ENCODE results near the gene RABAC1.

Gene RABAC1

GRCh38 chr19:41988947-41989346, 29.8 kb upstream of the RABAC1 start:
- no peak for DNase-seq (ENCODE audit: low spot score)

GRCh38 chr19:41987141-41987860, 28.2 kb upstream of the RABAC1 start:
- DNase-seq (ENCODE audit: low spot score): no peak

DNA sequence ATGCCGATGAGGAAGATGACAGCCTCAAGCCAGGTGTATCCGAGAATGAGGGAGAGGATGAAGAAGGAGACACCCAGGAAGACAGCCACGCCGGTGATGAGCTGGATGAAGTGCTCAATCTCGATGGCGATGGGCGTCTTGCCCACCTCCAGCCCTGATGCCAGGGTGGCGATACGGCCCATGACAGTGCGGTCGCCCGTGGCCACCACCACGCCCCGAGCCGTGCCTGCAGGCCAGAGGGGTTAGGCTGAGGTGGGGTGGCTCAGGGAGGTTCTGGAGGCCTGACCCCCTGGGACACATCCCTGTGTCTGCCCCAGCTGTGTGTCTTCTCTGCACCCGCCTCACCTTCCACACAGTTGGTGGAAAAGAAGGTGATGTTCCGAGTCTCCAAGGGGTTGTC, 25.8 kb upstream of the RABAC1 start:
- DNase-seq (ENCODE audit: low spot score): no peak

GRCh38 chr19:41981724-41982123, 22.6 kb upstream of the RABAC1 start:
- no peak for DNase-seq (ENCODE audit: low spot score)

DNA sequence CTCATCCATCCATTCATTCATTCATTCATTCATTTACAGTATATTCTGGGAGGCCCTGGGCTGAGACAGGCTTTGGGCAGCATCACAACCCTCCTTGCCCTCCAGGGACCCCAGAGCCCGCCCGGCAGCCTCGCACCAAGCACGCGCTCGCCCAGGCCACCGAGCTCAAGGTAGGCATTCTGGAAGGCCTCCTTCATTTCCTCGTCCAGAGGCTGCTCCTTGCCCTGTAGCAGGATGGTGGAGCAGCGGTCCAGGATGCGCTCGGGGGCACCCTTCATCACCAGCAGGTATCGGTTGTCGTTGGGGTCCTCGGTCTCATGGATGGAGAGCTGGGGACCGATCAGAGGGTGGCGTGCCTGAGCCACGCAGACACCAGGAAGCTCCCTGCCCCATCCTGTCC, 19.3 kb upstream of the RABAC1 start:
- DNase-seq (ENCODE audit: low spot score): no peak

- no peak for DNase-seq (ENCODE audit: low spot score)
These were observed 18.8 kb upstream of the RABAC1 start for GRCh38 chr19:41977916-41978315.

DNA sequence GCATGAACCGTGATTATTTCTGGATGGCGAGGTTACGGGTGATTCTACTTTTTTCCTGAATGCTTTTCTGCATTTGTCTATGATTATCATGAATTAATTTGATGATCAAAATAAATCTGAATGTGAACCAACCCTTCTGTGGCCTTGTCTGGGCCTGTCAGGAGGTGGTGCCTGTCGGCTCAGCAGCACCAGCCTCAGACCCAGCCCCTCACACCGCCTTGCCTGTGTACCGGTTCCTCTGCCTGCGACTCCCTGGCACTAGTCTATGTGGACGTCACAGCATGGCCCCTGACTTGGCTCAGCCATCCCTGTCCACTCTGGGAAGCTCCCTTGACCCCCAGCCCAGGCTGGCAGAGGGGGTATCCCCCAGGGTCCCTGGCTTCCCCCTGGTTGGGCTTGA, 15.5 kb upstream of the RABAC1 start:
- no peak for DNase-seq (ENCODE audit: low spot score)

- no peak for DNase-seq (ENCODE audit: low spot score)
These were observed 12.2 kb upstream of the RABAC1 start for GRCh38 chr19:41971363-41971762.

- no peak for DNase-seq (ENCODE audit: low spot score)
These were observed 10.8 kb upstream of the RABAC1 start for GRCh38 chr19:41969772-41970458.

DNA sequence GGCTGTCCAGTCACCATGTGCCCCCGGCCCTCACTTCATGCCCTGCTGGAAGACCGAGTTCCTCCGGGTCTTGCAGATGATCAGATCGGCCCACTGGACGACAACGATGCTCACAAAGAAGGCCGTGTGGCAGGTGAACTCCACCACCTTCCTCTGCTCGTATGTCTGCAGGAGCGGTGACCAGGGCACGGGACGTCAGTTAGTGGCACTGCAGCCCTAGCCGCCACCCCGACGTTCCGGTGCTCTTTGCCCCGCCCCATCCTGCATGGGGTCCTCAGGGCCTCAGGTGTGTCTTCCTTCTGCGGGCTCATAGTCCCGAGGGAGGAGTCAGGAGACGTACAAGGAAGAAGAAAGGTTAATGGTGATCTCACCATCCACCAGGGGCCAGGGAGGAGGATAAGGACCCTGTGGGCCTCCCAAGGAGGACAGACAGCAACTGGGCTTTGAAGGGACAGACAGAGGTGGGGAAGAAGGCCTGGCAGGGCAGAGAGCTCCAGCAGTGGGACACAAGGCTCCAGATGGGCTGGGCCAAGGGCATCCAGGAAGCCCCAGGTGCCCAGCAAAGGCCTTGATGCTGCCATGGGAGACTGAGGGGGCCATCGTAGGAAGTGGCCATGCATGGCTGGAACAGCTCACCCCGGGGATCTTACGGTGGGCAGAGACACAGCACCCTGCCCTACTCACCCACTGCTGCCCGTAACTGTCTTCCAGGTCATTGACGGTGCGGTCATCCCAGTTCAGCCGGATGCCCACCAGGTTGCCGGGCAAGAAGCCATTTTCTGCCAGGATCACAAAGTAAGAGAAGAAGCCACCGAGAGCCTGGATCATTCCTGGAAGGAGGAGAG, 9.9 kb upstream of the RABAC1 start:
- DNase-seq (ENCODE audit: low spot score): no peak

DNA sequence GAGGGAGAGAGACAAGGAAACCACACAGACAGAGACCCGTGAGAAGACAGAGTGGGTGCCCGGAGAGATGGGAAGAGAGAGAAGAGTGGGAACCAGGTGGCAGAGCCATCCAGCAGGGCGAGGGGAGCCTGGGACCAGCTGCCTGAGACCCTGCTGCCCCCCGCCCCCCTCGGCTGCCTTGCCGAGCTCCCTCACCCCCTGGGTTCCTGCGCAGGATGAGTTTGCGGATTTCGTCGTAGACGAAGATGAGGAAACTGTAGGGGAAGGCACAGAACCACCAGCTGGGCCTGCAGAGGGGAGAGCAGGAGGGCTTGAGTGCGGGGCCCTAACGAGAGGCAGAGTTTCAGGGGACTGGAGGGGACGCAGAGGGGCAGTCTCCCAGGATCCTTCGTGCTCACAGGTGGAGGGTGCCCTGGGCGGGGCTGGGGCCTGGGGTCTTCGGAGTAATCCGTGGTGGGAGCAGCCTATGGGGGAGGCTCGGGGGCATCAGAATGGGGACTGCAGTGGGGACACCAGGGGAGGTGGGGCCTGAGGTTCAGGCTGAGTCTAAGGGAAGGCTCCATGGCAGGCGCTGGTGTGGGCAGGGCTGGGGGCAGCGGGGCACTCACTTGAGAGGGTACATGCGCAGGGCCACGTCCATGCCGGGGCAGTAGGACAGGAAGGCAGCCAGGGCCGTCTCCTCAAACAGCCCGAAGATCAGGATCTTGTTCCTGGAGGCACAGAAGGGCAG, 8.1 kb upstream of the RABAC1 start:
- DNase-seq (ENCODE audit: low spot score): no peak

GRCh38 chr19:41965106-41965505, 6.0 kb upstream of the RABAC1 start:
- no peak for DNase-seq (ENCODE audit: low spot score)

GRCh38 chr19:41960973-41961372, 1.9 kb upstream of the RABAC1 start:
- no peak for DNase-seq (ENCODE audit: low spot score)

- peak; percentile 79 for DNase-seq (ENCODE audit: low spot score)
These were observed 610 bp downstream of the RABAC1 start for GRCh38 chr19:41958367-41959055.

DNA sequence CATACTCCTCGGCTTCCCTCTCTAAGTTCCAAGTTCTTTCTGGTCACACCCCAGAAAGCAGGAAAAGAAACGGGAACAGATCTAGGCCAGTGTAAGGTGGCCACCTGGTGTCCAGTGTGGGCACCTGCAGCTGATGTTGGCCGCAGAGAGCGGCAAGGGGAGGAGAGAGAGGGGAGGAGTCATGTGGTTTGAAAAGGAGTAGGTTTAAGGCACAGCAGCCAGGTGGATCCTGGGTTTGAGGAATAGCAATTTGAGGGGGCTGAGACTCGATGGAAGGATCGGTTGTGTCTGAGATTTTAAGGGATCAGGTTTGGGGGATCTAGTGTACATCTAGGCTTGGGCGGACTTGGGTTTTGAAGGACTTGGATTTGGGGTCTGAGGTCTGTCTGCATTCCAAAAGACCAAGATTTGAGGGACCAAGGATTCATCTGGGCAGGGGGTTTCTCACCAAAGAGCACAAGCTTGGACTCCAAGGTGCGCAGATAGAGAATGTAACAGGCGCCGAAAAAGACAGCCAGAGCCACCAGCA, 1.2 kb downstream of the RABAC1 start:
- peak; percentile 58 for DNase-seq (ENCODE audit: low spot score)

DNA sequence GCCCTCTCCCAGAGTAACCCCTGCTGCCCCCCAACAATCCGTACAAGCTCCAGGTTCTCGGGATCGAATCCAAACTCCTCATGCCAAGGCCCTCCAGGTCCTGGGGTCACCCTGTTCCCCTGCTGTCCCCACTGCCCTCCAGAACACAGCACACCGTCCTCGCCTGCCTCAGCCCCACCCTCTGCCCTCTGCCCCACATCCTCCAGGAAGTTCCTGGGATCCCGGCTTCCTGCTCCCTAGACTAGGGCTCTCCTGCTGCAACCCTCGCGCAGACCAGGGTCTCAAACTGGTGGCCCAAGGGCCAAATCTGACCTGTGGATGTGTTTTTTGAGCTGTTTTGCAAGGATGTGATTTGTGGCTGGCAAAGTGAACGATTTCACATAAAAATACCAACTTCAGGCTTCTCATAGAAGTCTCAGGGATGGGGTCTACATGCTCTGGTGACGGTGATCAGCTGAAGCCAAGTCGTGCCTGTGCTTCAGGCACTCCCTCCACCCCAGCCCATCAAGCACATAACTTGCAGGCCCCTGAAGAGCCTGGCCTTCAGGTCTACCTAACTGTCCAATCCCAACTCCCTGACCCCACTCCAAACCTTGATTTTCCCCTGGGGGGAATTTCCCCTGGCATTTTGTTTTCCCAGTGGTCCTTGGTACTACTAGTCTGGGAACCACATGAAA, 1.8 kb downstream of the RABAC1 start:
- DNase-seq (ENCODE audit: low spot score): no peak

DNA sequence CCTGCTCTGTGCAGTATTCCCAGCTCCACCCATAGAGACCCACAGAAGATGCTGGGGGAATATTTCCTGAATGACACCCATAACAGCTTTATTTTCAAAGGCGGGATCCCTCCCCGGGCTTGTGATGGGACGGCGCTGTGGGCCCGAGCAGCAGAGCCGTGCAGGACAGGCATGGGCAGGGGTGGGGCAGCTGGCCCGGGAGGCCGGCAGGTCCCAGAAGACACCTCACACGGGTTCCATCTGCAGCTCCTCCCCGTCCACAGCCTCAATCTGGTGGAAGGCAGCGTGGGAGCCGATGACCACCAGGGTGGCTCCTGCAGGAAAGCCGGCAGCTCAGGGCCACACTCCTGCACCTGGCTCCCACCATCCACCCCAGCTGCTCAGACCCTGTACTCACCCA, 2.5 kb downstream of the RABAC1 start:
- DNase-seq (ENCODE audit: low spot score): no peak

- no peak for DNase-seq (ENCODE audit: low spot score)
These were observed 3.6 kb downstream of the RABAC1 start for GRCh38 chr19:41955521-41955920.

DNA sequence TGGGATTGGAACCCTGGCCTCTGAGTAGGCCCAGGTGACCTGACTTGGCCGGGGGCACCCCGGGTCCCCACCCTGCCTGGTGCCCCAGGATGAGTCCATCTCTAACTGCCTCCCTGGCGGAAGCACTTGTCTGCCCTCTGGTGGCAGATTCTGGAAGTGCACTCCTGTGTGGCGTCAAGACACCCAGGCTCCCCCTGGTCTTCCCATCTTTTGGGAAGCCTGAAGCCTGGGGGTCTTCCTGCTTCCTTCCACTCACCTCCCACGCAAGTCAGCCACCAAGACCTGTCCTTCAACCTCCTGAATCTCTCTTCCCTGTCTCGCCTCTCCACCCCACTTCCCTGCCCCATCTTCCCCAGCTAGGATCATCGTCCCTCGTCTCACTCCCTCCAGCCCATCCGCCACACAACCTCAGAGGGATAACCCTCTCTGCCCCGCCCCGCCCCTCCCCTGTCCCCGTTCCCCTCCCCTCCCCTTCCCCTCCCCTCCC, 7.4 kb downstream of the RABAC1 start:
- DNase-seq (ENCODE audit: low spot score): peak; percentile 86

- DNase-seq (ENCODE audit: low spot score): no peak
These were observed 12.0 kb downstream of the RABAC1 start for GRCh38 chr19:41947091-41947490.
